IMR-90 (cell line): Measurements from ENCODE around the gene HERC3. TPM values are rescaled to one million over a fixed set of nuclear protein-coding genes. Genes with fewer than 3 reads are reported as not detected.

Source experiments
- ATAC-seq: fragments of 200-7000 bp; cut with Tn5 transposase; 2 replicates; pipeline ENCODE4 v1.9.1; 2020; ENCODE audit warnings: low read depth, mild to moderate bottlenecking, moderate library complexity
- BruUV-seq: library from RNA; stranded (reverse); fragments of 400-500 nt; replicated peaks from 2 replicates; lab custom pipeline; 2021; lab: Mats Ljungman, UMichigan
- CTCF ChIA-PET: fragments of 300-600 bp; formaldehyde crosslinking; extraction: SDS; loops from one replicate; lab custom pipeline; 2021; ENCODE audit warnings: antibody characterized with exemption; lab: Yijun Ruan, JAX
- POLR2A ChIA-PET: fragments of 300-600 bp; sonication (Branson Sonifier 250); formaldehyde crosslinking; loops from one replicate; lab custom pipeline; 2022; ENCODE audit warnings: antibody characterized with exemption; ENCODE audit not compliant: unreplicated experiment; lab: Charles Lee
- DNase-seq: peaks from one replicate; pipeline ENCODE4 v3.0.0; 2013
- H2AFZ ChIP-seq: replicated peaks from 2 replicates; pipeline ENCODE3; 2013; ENCODE audit warnings: low read length, mild to moderate bottlenecking; ENCODE audit not compliant: poor library complexity
- H2AK5ac ChIP-seq: 2 replicates; pipeline ENCODE4 v1.6.1; 2013; ENCODE audit warnings: low read depth, low read length, inconsistent platforms
- H2AK9ac ChIP-seq: replicated peaks from 2 replicates; pipeline ENCODE3; 2013; ENCODE audit warnings: mild to moderate bottlenecking, low read depth, low read length, moderate library complexity; ENCODE audit not compliant: poor library complexity
- H2BK120ac ChIP-seq: 2 replicates; pipeline ENCODE4 v1.6.1; 2013; ENCODE audit warnings: low read depth, low read length, inconsistent platforms
- H2BK15ac ChIP-seq: 3 replicates; pipeline ENCODE4 v1.6.1; 2013; ENCODE audit warnings: low read depth, low read length, inconsistent platforms
- H2BK20ac ChIP-seq: 2 replicates; pipeline ENCODE4 v1.6.1; 2013; ENCODE audit warnings: low read depth, mild to moderate bottlenecking, inconsistent platforms, low read length, moderate library complexity
- H2BK5ac ChIP-seq: 2 replicates; pipeline ENCODE4 v1.6.1; 2013; ENCODE audit warnings: mild to moderate bottlenecking, low read depth, low read length, inconsistent platforms; ENCODE audit not compliant: poor library complexity, severe bottlenecking
- H3K14ac ChIP-seq: replicated peaks from 2 replicates; pipeline ENCODE4 v1.6.1; 2013; ENCODE audit warnings: low read depth, low read length, inconsistent platforms
- H3K18ac ChIP-seq: 2 replicates; pipeline ENCODE4 v1.6.1; 2013; ENCODE audit warnings: low read depth, low read length, control low read depth
- H3K23ac ChIP-seq: 2 replicates; pipeline ENCODE4 v1.6.1; 2013; ENCODE audit warnings: low read depth, low read length, inconsistent platforms
- H3K27ac ChIP-seq: 2 replicates; pipeline ENCODE4 v1.5.1; 2013; ENCODE audit warnings: mild to moderate bottlenecking, control low read depth, low read length; ENCODE audit not compliant: insufficient read depth
- H3K27me3 ChIP-seq: 2 replicates; pipeline ENCODE4 v1.6.1; 2013; ENCODE audit warnings: low read length; ENCODE audit not compliant: control insufficient read depth, insufficient read depth
- H3K36me3 ChIP-seq: 2 replicates; pipeline ENCODE4 v1.6.1; 2013; ENCODE audit warnings: low read length, mixed read lengths; ENCODE audit not compliant: control insufficient read depth, insufficient read depth
- H3K4ac ChIP-seq: 2 replicates; pipeline ENCODE4 v1.6.1; 2013; ENCODE audit warnings: low read depth, low read length, inconsistent platforms
- H3K4me1 ChIP-seq: 2 replicates; pipeline ENCODE4 v1.6.1; 2013; ENCODE audit warnings: low read length, mixed read lengths; ENCODE audit not compliant: control insufficient read depth, insufficient read depth
- H3K4me2 ChIP-seq: 2 replicates; pipeline ENCODE4 v1.6.1; 2013; ENCODE audit warnings: low read depth, mild to moderate bottlenecking, control low read depth, low read length, moderate library complexity
- H3K4me3 ChIP-seq: 2 replicates; pipeline ENCODE4 v1.5.1; 2013; ENCODE audit warnings: low read depth, mild to moderate bottlenecking, control low read depth, low read length, moderate library complexity; ENCODE audit not compliant: insufficient read depth
- H3K56ac ChIP-seq: 2 replicates; pipeline ENCODE4 v1.6.1; 2013; ENCODE audit warnings: low read length, inconsistent platforms; ENCODE audit not compliant: insufficient read depth; ENCODE audit errors: extremely low read depth
- H3K79me1 ChIP-seq, 2 experiments: 2 replicates each; pipeline ENCODE4 v1.6.1; 2013; ENCODE audit warnings: low read length in 2 of 2, inconsistent platforms in 1 of 2, low read depth in 1 of 2
- H3K9ac ChIP-seq: 2 replicates; pipeline ENCODE4 v1.6.1; 2013; ENCODE audit warnings: low read depth, low read length, control low read depth
- H3K9me1 ChIP-seq: 2 replicates; pipeline ENCODE4 v1.6.1; 2013; ENCODE audit warnings: low read length, inconsistent platforms; ENCODE audit not compliant: insufficient read depth
- H3K9me3 ChIP-seq: 2 replicates; pipeline ENCODE4 v1.6.1; 2013; ENCODE audit warnings: low read length; ENCODE audit not compliant: control insufficient read depth, insufficient read depth
- H4K20me1 ChIP-seq: 2 replicates; pipeline ENCODE4 v1.6.1; 2013; ENCODE audit warnings: low read length, inconsistent platforms; ENCODE audit not compliant: insufficient read depth
- H4K5ac ChIP-seq: 2 replicates; pipeline ENCODE4 v1.6.1; 2013; ENCODE audit warnings: mild to moderate bottlenecking, low read depth, low read length, control low read depth
- H4K8ac ChIP-seq, 2 experiments: 2 replicates each; pipeline ENCODE4 v1.6.1; 2013; ENCODE audit warnings: low read depth in 2 of 2, low read length in 2 of 2, control low read depth in 1 of 2, inconsistent platforms in 1 of 2
- H4K91ac ChIP-seq: 2 replicates; pipeline ENCODE4 v1.6.1; 2013; ENCODE audit warnings: low read depth, low read length, inconsistent platforms; ENCODE audit not compliant: insufficient read depth
- CEBPB ChIP-seq: IDR thresholded peaks from 2 replicates; pipeline ENCODE4 v1.6.1; 2012; ENCODE audit warnings: low read depth, low read length, improper control_type of control experiment
- CHD1 ChIP-seq: IDR thresholded peaks from 2 replicates; pipeline ENCODE4 v1.6.1; 2012; ENCODE audit warnings: low read depth, low read length, improper control_type of control experiment
- FOS ChIP-seq: fragments of 150-350 bp; IDR thresholded peaks from 2 replicates; pipeline ENCODE4 v1.6.1; 2016; ENCODE audit warnings: low read depth, low read length
- MAFK ChIP-seq: IDR thresholded peaks from 2 replicates; pipeline ENCODE4 v1.6.1; 2012; ENCODE audit warnings: low read depth, low read length, improper control_type of control experiment
- MAZ ChIP-seq: IDR thresholded peaks from 2 replicates; pipeline ENCODE4 v1.6.1; 2012; ENCODE audit warnings: low read depth, mild to moderate bottlenecking, low read length, improper control_type of control experiment, moderate library complexity, borderline replicate concordance
- MXI1 ChIP-seq: IDR thresholded peaks from 2 replicates; pipeline ENCODE4 v1.6.1; 2012; ENCODE audit warnings: low read depth, mild to moderate bottlenecking, low read length, moderate library complexity, borderline replicate concordance
- NFE2L2 ChIP-seq: fragments of 150-350 bp; IDR thresholded peaks from 2 replicates; pipeline ENCODE4 v1.6.1; 2016; ENCODE audit warnings: low read depth, mild to moderate bottlenecking, low read length
- POLR2A ChIP-seq: IDR thresholded peaks from 2 replicates; pipeline ENCODE4 v1.6.1; 2012; ENCODE audit warnings: mild to moderate bottlenecking, low read depth, low read length
- RAD21 ChIP-seq: IDR thresholded peaks from 2 replicates; pipeline ENCODE4 v1.6.1; 2012; ENCODE audit warnings: low read length, improper control_type of control experiment
- RCOR1 ChIP-seq: IDR thresholded peaks from 2 replicates; pipeline ENCODE4 v1.6.1; 2012; ENCODE audit warnings: mild to moderate bottlenecking, low read length, improper control_type of control experiment; ENCODE audit not compliant: insufficient replicate concordance
- RFX5 ChIP-seq: IDR thresholded peaks from 2 replicates; pipeline ENCODE4 v1.8.0; 2012; ENCODE audit warnings: low read depth, mild to moderate bottlenecking, low read length, moderate library complexity
- WGBS, 2 experiments: methylation state at CpG; one replicate each; pipeline versions ENCODE4 v1.1.5 to v1.1.7; 2013; ENCODE audit warnings: missing lambda C conversion rate in 2 of 2; ENCODE audit not compliant: insufficient read length in 1 of 2; ENCODE audit errors: extremely low coverage in 2 of 2; 5-methylcytosine and 5-hydroxymethylcytosine counted together
- dilution Hi-C: fragments of 300-500 bp; cut with HindIII; formaldehyde crosslinking; loops from one replicate; pipeline ENCODE4 v1.14.3; 2018; ENCODE audit warnings: low sequenced_read_pairs; ENCODE audit not compliant: unreplicated experiment
- in situ Hi-C: fragments of 300-500 bp; cut with MboI; formaldehyde crosslinking; loops from 3 replicates; pipeline ENCODE4 v1.14.3; 2019; ENCODE audit warnings: low sequenced_read_pairs, inconsistent platforms, mixed read lengths
- intact Hi-C: fragments of 100-400 bp; cut with micrococcal nuclease; formaldehyde crosslinking; loops from 2 replicates; pipeline ENCODE4 v1.10.0; 2022
- polyA plus RNA-seq, 3 experiments: library from polyadenylated mRNA; depleted of rRNA; stranded (reverse); fragments of >200 nt; gene quantifications; 2 replicates each; pipeline ENCODE4 v1.2.3, GENCODE V29; 2012; ENCODE audit warnings: low replicate concordance in 1 of 3
- total RNA-seq: library from RNA; depleted of rRNA; stranded (reverse); fragments of >200 nt; gene quantifications from 2 replicates; pipeline ENCODE4 v1.2.3, GENCODE V29; 2012
- TF ChIP-seq, protein P1 (sequence below): fragments of 150-350 bp; IDR thresholded peaks from 2 replicates; pipeline ENCODE4 v1.6.1; 2016; ENCODE audit warnings: low read depth, mild to moderate bottlenecking, low read length, moderate library complexity, borderline replicate concordance
- TF ChIP-seq, protein P2 (sequence below): conservative IDR thresholded peaks from 2 replicates; pipeline ENCODE4 v1.5.1; 2012; ENCODE audit warnings: mild to moderate bottlenecking, low read depth, low read length, improper control_type of control experiment
- TF ChIP-seq, protein P3 (sequence below): fragments of 150-350 bp; IDR thresholded peaks from 2 replicates; pipeline ENCODE4 v1.6.1; 2017; ENCODE audit warnings: mild to moderate bottlenecking, antibody characterized with exemption, low read length, low read depth

HERC3 gene
- total and polyA plus RNA-seq, 2 of the 4 experiments (the other 2 are of a cell fraction): 8.9 to 9.5 TPM

DNA sequence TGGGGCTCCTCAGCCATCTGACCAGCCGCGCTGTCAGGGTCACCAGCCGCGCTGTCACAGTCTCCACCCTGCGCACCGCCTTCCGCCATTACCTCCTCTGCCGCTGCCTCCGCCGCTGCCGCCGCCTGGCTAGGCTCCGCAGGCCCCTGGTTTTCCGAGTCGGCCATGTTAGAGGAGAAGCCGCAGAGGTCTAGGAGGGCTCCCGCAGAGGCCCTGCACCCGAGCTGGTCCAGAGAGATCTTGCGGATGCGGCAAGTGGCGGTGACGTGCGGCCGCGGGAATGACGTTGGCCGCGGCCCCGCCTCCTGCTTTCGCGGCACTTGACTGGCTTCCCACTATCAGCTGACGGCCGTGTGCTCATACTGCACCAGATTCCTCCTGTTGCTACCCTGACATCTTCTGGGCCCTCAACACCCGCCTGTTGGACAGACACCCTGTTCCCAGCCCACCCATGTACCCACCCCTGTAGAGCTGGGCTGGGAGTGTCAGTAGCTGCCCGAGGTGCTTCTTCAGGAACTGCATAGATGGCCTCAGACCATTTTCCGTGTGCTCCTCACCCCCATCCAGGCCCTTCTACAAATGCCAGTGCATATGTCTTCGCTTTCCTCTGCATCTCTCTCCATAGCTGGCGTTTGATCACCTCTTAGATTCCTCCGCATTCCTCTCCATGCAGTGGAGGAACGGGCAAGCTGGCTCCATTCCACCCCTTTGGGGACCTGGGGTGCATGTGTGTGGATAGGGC lies 105.5 kb downstream of the HERC3 start, which contains the start of gene NAP1L5:
Gene NAP1L5, minus strand, starts transcription at position 242 of the 742 bp plus-strand sequence. Its CDS starts 75 bp downstream, at position 167.
- in situ Hi-C loops (no loop called here), dilution Hi-C loops (no loop called here), intact Hi-C loops (no loop called here)
- no peak within 1 kb of the TSS for H4K91ac ChIP-seq
- POLR2A ChIA-PET: no interaction called here
- peak within 1 kb of the TSS; percentile 26 for H3K27ac ChIP-seq
- no peak within 1 kb of the TSS for H2BK15ac ChIP-seq
- peak within 1 kb of the TSS; percentile 14; the same call in 1 of the 2 replicates for H2AK5ac ChIP-seq
- H3K4me3 ChIP-seq: peak within 1 kb of the TSS; percentile 51
- no peak within 1 kb of the TSS for H2BK20ac ChIP-seq
- no peaks in the 10 kb centered on the region for H3K9me3 ChIP-seq
- peak within 1 kb of the TSS; percentile 27; the same call in 1 of the 2 replicates for H4K5ac ChIP-seq
- H3K4me1 ChIP-seq: no peaks in the 10 kb centered on the region; the same call in 1 of the 2 replicates
- peak within 1 kb of the TSS; percentile 84 for H3K14ac ChIP-seq
- H3K9ac ChIP-seq: peak within 1 kb of the TSS; percentile 44
- CTCF ChIA-PET: no interaction called here
- peak within 1 kb of the TSS; percentile 13; the same call in 1 of the 2 replicates for H3K56ac ChIP-seq
- no peaks in the 10 kb centered on the region; the same call in 1 of the 2 replicates for H3K36me3 ChIP-seq
- peak within 1 kb of the TSS; percentile 50; the same call in 1 of the 2 replicates for H3K23ac ChIP-seq
- H4K8ac ChIP-seq: peak within 1 kb of the TSS; percentile 54 to 74; a peak in 3 of 4 replicates
- WGBS, 2 experiments: 48% methylated on average over 16 of the region's 40 CpGs; no CpG with 5 or more reads in 1 of the 2 experiments
- peak within 1 kb of the TSS; percentile 87 for H2AFZ ChIP-seq
- H2AK9ac ChIP-seq: peak within 1 kb of the TSS; percentile 44
- peak; percentile 85 for ATAC-seq
- peak; percentile 85 for DNase-seq
- H3K18ac ChIP-seq: no peak within 1 kb of the TSS
- H2BK5ac ChIP-seq: peak within 1 kb of the TSS; percentile 3
- 0 out of 2 replicates have a peak within 1 kb of the TSS, but pooled peaks have one; percentile 9 for H2BK120ac ChIP-seq
- peaks cover 4% of the 10 kb centered on the region; the same call in 1 of the 2 replicates for H3K9me1 ChIP-seq
- BruUV-seq: no TSS peak
- H3K27me3 ChIP-seq: no peaks in the 10 kb centered on the region
- H3K79me1 ChIP-seq: peaks cover 4 to 5% of the 10 kb centered on the region in 2 experiments; a peak in 3 of 4 replicates
- H4K20me1 ChIP-seq: no peaks in the 10 kb centered on the region
- H3K4ac ChIP-seq: peak within 1 kb of the TSS; percentile 59
- H3K4me2 ChIP-seq: peak within 1 kb of the TSS; percentile 78
- TF ChIP-seq, protein P1, sequence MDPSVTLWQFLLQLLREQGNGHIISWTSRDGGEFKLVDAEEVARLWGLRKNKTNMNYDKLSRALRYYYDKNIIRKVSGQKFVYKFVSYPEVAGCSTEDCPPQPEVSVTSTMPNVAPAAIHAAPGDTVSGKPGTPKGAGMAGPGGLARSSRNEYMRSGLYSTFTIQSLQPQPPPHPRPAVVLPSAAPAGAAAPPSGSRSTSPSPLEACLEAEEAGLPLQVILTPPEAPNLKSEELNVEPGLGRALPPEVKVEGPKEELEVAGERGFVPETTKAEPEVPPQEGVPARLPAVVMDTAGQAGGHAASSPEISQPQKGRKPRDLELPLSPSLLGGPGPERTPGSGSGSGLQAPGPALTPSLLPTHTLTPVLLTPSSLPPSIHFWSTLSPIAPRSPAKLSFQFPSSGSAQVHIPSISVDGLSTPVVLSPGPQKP: no peak
- TF ChIP-seq RFX5: no peak
- TF ChIP-seq, protein P2, sequence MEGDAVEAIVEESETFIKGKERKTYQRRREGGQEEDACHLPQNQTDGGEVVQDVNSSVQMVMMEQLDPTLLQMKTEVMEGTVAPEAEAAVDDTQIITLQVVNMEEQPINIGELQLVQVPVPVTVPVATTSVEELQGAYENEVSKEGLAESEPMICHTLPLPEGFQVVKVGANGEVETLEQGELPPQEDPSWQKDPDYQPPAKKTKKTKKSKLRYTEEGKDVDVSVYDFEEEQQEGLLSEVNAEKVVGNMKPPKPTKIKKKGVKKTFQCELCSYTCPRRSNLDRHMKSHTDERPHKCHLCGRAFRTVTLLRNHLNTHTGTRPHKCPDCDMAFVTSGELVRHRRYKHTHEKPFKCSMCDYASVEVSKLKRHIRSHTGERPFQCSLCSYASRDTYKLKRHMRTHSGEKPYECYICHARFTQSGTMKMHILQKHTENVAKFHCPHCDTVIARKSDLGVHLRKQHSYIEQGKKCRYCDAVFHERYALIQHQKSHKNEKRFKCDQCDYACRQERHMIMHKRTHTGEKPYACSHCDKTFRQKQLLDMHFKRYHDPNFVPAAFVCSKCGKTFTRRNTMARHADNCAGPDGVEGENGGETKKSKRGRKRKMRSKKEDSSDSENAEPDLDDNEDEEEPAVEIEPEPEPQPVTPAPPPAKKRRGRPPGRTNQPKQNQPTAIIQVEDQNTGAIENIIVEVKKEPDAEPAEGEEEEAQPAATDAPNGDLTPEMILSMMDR: no peak
- TF ChIP-seq CHD1: no peak
- no peak for TF ChIP-seq NFE2L2
- TF ChIP-seq, protein P3, sequence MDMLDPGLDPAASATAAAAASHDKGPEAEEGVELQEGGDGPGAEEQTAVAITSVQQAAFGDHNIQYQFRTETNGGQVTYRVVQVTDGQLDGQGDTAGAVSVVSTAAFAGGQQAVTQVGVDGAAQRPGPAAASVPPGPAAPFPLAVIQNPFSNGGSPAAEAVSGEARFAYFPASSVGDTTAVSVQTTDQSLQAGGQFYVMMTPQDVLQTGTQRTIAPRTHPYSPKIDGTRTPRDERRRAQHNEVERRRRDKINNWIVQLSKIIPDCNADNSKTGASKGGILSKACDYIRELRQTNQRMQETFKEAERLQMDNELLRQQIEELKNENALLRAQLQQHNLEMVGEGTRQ: peak; percentile 88
- no peak for TF ChIP-seq RCOR1
- TF ChIP-seq CEBPB: no peak
- no peak for TF ChIP-seq MAZ
- TF ChIP-seq MAFK: no peak
- peak; percentile 42; the same call in 1 of the 2 replicates for TF ChIP-seq POLR2A
- TF ChIP-seq RAD21: no peak
- peak; percentile 25; the same call in 1 of the 2 replicates for TF ChIP-seq MXI1
- TF ChIP-seq FOS: no peak
